Calu3 (cell line): Measurements from ENCODE around the gene MMP7. TPM values are rescaled to one million over a fixed set of nuclear protein-coding genes. Genes with fewer than 3 reads are reported as not detected.

ENCODE experiments used
- BruUV-seq: library from RNA; stranded (reverse); fragments of 400-500 nt; replicated peaks from 2 replicates; lab custom pipeline; 2021; lab: Mats Ljungman, UMichigan
- CTCF ChIA-PET: fragments of 300-600 bp; sonication (Branson Sonifier 250); formaldehyde crosslinking; loops from one replicate; lab custom pipeline; 2022; ENCODE audit warnings: antibody characterized with exemption; lab: Charles Lee
- DNase-seq: peaks from one replicate; pipeline ENCODE4 v3.0.0; 2022
- H3K27ac Mint-ChIP-seq: one replicate; pipeline ENCODE4 v1.8.0; 2022; ENCODE audit warnings: mixed read lengths; ENCODE audit not compliant: unreplicated experiment
- H3K27me3 Mint-ChIP-seq: one replicate; pipeline ENCODE4 v1.8.0; 2022; ENCODE audit warnings: mixed read lengths; ENCODE audit not compliant: unreplicated experiment
- H3K36me3 Mint-ChIP-seq: one replicate; pipeline ENCODE4 v1.8.0; 2022; ENCODE audit warnings: mild to moderate bottlenecking, moderate library complexity, mixed read lengths; ENCODE audit not compliant: insufficient read depth, unreplicated experiment
- H3K4me1 Mint-ChIP-seq: one replicate; pipeline ENCODE4 v1.8.0; 2022; ENCODE audit warnings: mild to moderate bottlenecking, low read depth, mixed read lengths; ENCODE audit not compliant: unreplicated experiment
- H3K4me3 Mint-ChIP-seq: one replicate; pipeline ENCODE4 v1.8.0; 2022; ENCODE audit warnings: mild to moderate bottlenecking, low read depth, moderate library complexity, mixed read lengths; ENCODE audit not compliant: unreplicated experiment
- H3K9me3 Mint-ChIP-seq: one replicate; pipeline ENCODE4 v1.8.0; 2022; ENCODE audit warnings: low read depth, mixed read lengths; ENCODE audit not compliant: unreplicated experiment
- intact Hi-C: fragments of 100-400 bp; cut with micrococcal nuclease; formaldehyde crosslinking; loops from one replicate; pipeline ENCODE4 v1.10.0; 2022; ENCODE audit not compliant: unreplicated experiment
- total RNA-seq: library from RNA; stranded (reverse); gene quantifications from 2 replicates; pipeline ENCODE4 v1.2.3, GENCODE V29; 2022
- TF ChIP-seq, protein P1 (sequence below): fragments of 200-600 bp; IDR thresholded peaks from one replicate; pipeline ENCODE4 v1.8.0; 2022; ENCODE audit warnings: antibody characterized with exemption; ENCODE audit not compliant: unreplicated experiment

The MMP7 gene
- total RNA-seq, 1 experiment from 2014 or later, result 171 TPM

GRCh38 chr11:102520514-102520913 is 10.0 kb downstream of the MMP7 start:
- Mint-ChIP-seq H3K27ac (no peak overlapping the region), H3K4me1 (peaks cover 7% of the 10 kb centered on the region)
- intact Hi-C loops, result no loop called here

DNA sequence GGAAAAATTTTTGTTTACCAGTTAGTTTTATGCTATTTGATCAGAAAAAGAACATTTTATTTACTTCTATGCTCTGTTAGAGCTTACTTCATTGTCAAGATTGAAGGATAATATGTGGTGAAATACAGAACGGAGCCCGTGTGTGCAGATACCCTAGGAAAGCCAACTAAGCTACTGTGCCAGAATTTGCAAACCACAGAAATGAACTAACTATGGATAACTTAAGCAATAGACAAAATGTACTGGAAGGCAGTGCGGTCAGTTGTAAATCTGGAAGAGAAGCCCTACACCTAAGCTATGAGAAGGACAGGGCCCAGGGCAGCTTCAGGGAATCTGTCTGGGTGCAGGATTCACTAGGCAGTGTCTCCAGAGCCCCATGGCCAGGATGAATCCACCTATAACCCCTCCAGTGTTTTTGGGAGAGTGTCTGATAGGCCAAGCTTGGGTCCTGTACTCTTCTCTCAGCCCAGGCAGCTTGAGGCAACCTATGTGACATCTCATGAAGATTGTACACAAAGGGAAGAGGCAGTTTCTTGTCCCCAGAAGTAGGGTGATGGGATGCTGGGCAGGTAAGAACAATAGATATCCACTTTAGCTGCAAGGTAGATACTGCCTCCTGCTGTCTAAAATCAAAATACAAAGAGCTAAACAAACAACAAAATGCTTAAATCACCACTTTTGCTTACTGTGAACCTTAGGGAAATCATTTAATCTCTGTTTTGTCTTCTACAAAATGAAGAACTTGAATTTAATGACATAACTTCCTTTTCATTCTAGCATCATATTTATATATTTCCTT is 12.1 kb downstream of the MMP7 start:
- no peaks in the 10 kb centered on the region for H3K27me3 Mint-ChIP-seq
- no peaks in the 10 kb centered on the region for H3K9me3 Mint-ChIP-seq
- CTCF ChIA-PET, result interaction anchor here (0.6 kb wide), 1 partner anchor 148 kb away, joined by 3 read pairs; no protein-coding TSS in a partner anchor
- BruUV-seq, result no TSS peak
- TF ChIP-seq, protein P1, sequence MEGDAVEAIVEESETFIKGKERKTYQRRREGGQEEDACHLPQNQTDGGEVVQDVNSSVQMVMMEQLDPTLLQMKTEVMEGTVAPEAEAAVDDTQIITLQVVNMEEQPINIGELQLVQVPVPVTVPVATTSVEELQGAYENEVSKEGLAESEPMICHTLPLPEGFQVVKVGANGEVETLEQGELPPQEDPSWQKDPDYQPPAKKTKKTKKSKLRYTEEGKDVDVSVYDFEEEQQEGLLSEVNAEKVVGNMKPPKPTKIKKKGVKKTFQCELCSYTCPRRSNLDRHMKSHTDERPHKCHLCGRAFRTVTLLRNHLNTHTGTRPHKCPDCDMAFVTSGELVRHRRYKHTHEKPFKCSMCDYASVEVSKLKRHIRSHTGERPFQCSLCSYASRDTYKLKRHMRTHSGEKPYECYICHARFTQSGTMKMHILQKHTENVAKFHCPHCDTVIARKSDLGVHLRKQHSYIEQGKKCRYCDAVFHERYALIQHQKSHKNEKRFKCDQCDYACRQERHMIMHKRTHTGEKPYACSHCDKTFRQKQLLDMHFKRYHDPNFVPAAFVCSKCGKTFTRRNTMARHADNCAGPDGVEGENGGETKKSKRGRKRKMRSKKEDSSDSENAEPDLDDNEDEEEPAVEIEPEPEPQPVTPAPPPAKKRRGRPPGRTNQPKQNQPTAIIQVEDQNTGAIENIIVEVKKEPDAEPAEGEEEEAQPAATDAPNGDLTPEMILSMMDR, result no peak
- H3K27ac Mint-ChIP-seq, result no peak overlapping the region
- no peak for DNase-seq
- intact Hi-C loops, result no loop called here
- no peak overlapping the region for H3K4me3 Mint-ChIP-seq
- no peaks in the 10 kb centered on the region for H3K36me3 Mint-ChIP-seq
- peaks cover 7% of the 10 kb centered on the region for H3K4me1 Mint-ChIP-seq

More at GRCh38 chr11:102520514-102520913, 10.0 kb downstream of the MMP7 start:
- no peaks in the 10 kb centered on the region for H3K27me3 Mint-ChIP-seq
- H3K4me3 Mint-ChIP-seq, result no peak overlapping the region
- no peaks in the 10 kb centered on the region for H3K36me3 Mint-ChIP-seq
- no TSS peak for BruUV-seq
- CTCF ChIA-PET, result no interaction called here
- H3K9me3 Mint-ChIP-seq, result no peaks in the 10 kb centered on the region
- no peak for DNase-seq
- TF ChIP-seq, protein P1, result no peak

- Mint-ChIP-seq H3K27ac (no peak overlapping the region), H3K36me3 (no peaks in the 10 kb centered on the region), H3K9me3 (no peaks in the 10 kb centered on the region), H3K27me3 (no peaks in the 10 kb centered on the region), H3K4me1 (peaks cover 5% of the 10 kb centered on the region), H3K4me3 (no peak overlapping the region)
- no TSS peak for BruUV-seq
- CTCF ChIA-PET, result interaction anchor here (0.6 kb wide), 1 partner anchor 20 kb away, joined by 3 read pairs; no protein-coding TSS in a partner anchor
- DNase-seq, result no peak
- TF ChIP-seq, protein P1, result no peak
- intact Hi-C loops, result no loop called here
Observed at GRCh38 chr11:102517670-102518069, 12.9 kb downstream of the MMP7 start.

GRCh38 chr11:102516179-102516578 is 14.4 kb downstream of the MMP7 start:
- no peak for DNase-seq
- Mint-ChIP-seq H3K27ac (no peak overlapping the region), H3K4me3 (no peak overlapping the region), H3K36me3 (no peaks in the 10 kb centered on the region), H3K27me3 (no peaks in the 10 kb centered on the region), H3K9me3 (no peaks in the 10 kb centered on the region), H3K4me1 (no peaks in the 10 kb centered on the region)
- TF ChIP-seq, protein P1, result no peak
- intact Hi-C loops, result no loop called here
- BruUV-seq, result no TSS peak
- CTCF ChIA-PET, result no interaction called here
